Small intestine (tissue), 7 donors: ENCODE results near the gene RRAS2. TPM values are rescaled to one million over a fixed set of nuclear protein-coding genes. Genes with fewer than 3 reads are reported as not detected.
A peak's percentile ranks its signal among the peaks of the same experiment; 100 is the strongest.

Source experiments
- DNase-seq, 2 donors: peaks; one replicate each; pipeline versions ENCODE4 v3.0.0 to v3.0.0-alpha.2; 2013
- FAIRE-seq: peaks from 2 replicates; lab custom pipeline; 2012; peaks lifted over from hg19 to GRCh38; lab: Jason Lieb, UNC
- H3K27ac ChIP-seq, 3 donors: one replicate each; pipeline ENCODE4 v1.5.1; 2013; ENCODE audit warnings: low read length in 2 of 3, mild to moderate bottlenecking in 2 of 3, control low read depth in 1 of 3, inconsistent platforms in 1 of 3, low read depth in 1 of 3, moderate library complexity in 1 of 3
- H3K27me3 ChIP-seq, 3 donors: one replicate each; pipeline ENCODE4 v1.6.1; 2013; ENCODE audit warnings: low read length in 3 of 3, inconsistent platforms in 1 of 3; ENCODE audit not compliant: control insufficient read depth in 3 of 3, insufficient read depth in 3 of 3
- H3K36me3 ChIP-seq, 3 donors: one replicate each; pipeline ENCODE4 v1.6.1; 2013; ENCODE audit warnings: low read length in 3 of 3, inconsistent platforms in 1 of 3, low read depth in 1 of 3, mild to moderate bottlenecking in 1 of 3, moderate library complexity in 1 of 3; ENCODE audit not compliant: control insufficient read depth in 3 of 3, insufficient read depth in 2 of 3
- H3K4me1 ChIP-seq, 3 donors: one replicate each; pipeline ENCODE4 v1.6.1; 2013; ENCODE audit warnings: low read length in 2 of 3, inconsistent platforms in 1 of 3, low read depth in 1 of 3, mild to moderate bottlenecking in 1 of 3, moderate library complexity in 1 of 3; ENCODE audit not compliant: control insufficient read depth in 3 of 3, insufficient read depth in 2 of 3
- H3K4me3 ChIP-seq, 3 donors: one replicate each; pipeline ENCODE4 v1.5.1; 2013; ENCODE audit warnings: low read length in 3 of 3, control low read depth in 1 of 3, inconsistent platforms in 1 of 3, low read depth in 1 of 3, mild to moderate bottlenecking in 1 of 3, moderate library complexity in 1 of 3
- H3K9me3 ChIP-seq, 2 donors: one replicate each; pipeline ENCODE4 v1.6.1; 2013; ENCODE audit warnings: low read depth in 1 of 2, low read length in 1 of 2; ENCODE audit not compliant: control insufficient read depth in 2 of 2, insufficient read depth in 1 of 2
- whole genome bisulfite sequencing, 3 donors: extraction: QIAGEN DNeasy Blood & Tissue Kit; methylation state at CpG; one replicate each; pipeline ENCODE4 v1.1.7; 2013; 5-methylcytosine and 5-hydroxymethylcytosine counted together
- polyA plus RNA-seq, 4 donors: library from polyadenylated mRNA; stranded (reverse) in 3 of 4; unstranded in 1 of 4; fragments of 200-250 nt in 3 of 4; fragments of 120-200 nt in 1 of 4; gene quantifications; one replicate each; pipeline versions ENCODE4 v1.2.1 to v1.2.3, GENCODE V29; 2013
- donor health status: healthy with polysubstance abuse.
- donor health status: control.
- donor health status: control.
- donor health status: Bipolar disorder and iron deficiency.
- donor health status: healthy.

The RRAS2 gene
- polyA plus RNA-seq, 4 donors = 16.1 to 64.0 (median 36.3) TPM

GRCh38 chr11:14390669-14391068 is 31.7 kb upstream of the RRAS2 start:
- DNase-seq (no peak), FAIRE-seq (no peak)
- Histone ChIP-seq H3K9me3 (no peaks in the 10 kb centered on the region), H3K27me3 (no peaks in the 10 kb centered on the region), H3K27ac (no peak overlapping the region), H3K4me3 (no peak overlapping the region), H3K36me3 (no peaks in the 10 kb centered on the region), H3K4me1 (no peaks in the 10 kb centered on the region)
- 83 to 95% (median 90%) methylated on average over 1 of the region's 1 CpG for WGBS, 3 donors

- no peaks in the 10 kb centered on the region for H3K27me3 ChIP-seq
- no peaks in the 10 kb centered on the region for H3K9me3 ChIP-seq
- WGBS, 3 donors = 57 to 75% (median 69%) methylated on average over 4 of the region's 4 CpGs
- FAIRE-seq (no peak), DNase-seq (no peak)
- H3K4me3 ChIP-seq = no peak overlapping the region
- no peaks in the 10 kb centered on the region for H3K4me1 ChIP-seq
- H3K36me3 ChIP-seq = no peaks in the 10 kb centered on the region
- H3K27ac ChIP-seq = no peak overlapping the region
Measured at GRCh38 chr11:14388352-14388751, 29.4 kb upstream of the RRAS2 start.

GRCh38 chr11:14386895-14387480 is 28.0 kb upstream of the RRAS2 start:
- no peaks in the 10 kb centered on the region for H3K9me3 ChIP-seq
- H3K27me3 ChIP-seq = no peaks in the 10 kb centered on the region
- H3K4me1 ChIP-seq = no peaks in the 10 kb centered on the region
- no peak for DNase-seq
- no peak for FAIRE-seq
- 38 to 66% (median 64%) methylated on average over 4 of the region's 4 CpGs for WGBS, 3 donors
- no peak overlapping the region for H3K4me3 ChIP-seq
- no peaks in the 10 kb centered on the region for H3K36me3 ChIP-seq
- H3K27ac ChIP-seq = no peak overlapping the region

GRCh38 chr11:14386081-14386480 is 27.1 kb upstream of the RRAS2 start:
- H3K4me3 ChIP-seq = no peak overlapping the region
- H3K4me1 ChIP-seq = no peaks in the 10 kb centered on the region
- H3K27ac ChIP-seq = no peak overlapping the region
- no peak for DNase-seq
- H3K27me3 ChIP-seq = no peaks in the 10 kb centered on the region
- no peak for FAIRE-seq
- no peaks in the 10 kb centered on the region for H3K36me3 ChIP-seq
- no peaks in the 10 kb centered on the region for H3K9me3 ChIP-seq

GRCh38 chr11:14384338-14384737 is 25.4 kb upstream of the RRAS2 start:
- DNase-seq (no peak), FAIRE-seq (no peak)
- no peak overlapping the region for H3K27ac ChIP-seq
- H3K27me3 ChIP-seq = no peaks in the 10 kb centered on the region
- 79 to 85% (median 83%) methylated on average over 1 of the region's 1 CpG for WGBS, 3 donors
- H3K4me3 ChIP-seq = no peak overlapping the region
- no peaks in the 10 kb centered on the region for H3K4me1 ChIP-seq
- H3K9me3 ChIP-seq = no peaks in the 10 kb centered on the region
- H3K36me3 ChIP-seq = no peaks in the 10 kb centered on the region

- FAIRE-seq = no peak
- H3K9me3 ChIP-seq = no peaks in the 10 kb centered on the region
Measured at GRCh38 chr11:14381968-14382367, 23.0 kb upstream of the RRAS2 start.

GRCh38 chr11:14380947-14381561 is 22.1 kb upstream of the RRAS2 start:
- peaks cover 0 to 4% (median 0%) of the 10 kb centered on the region in 3 donors for H3K4me1 ChIP-seq
- H3K9me3 ChIP-seq = no peaks in the 10 kb centered on the region
- FAIRE-seq (no peak), DNase-seq (peak; percentile 75 to 84)
- H3K27me3 ChIP-seq = no peaks in the 10 kb centered on the region
- peak overlapping the region; percentile 18 to 68 (median 46) for H3K4me3 ChIP-seq
- H3K27ac ChIP-seq = peak overlapping the region in 2 of 3 donors; percentile 8 to 70
- WGBS, 3 donors = 1 to 2% (median 1%) methylated on average over 54 of the region's 54 CpGs
- no peaks in the 10 kb centered on the region for H3K36me3 ChIP-seq

More at GRCh38 chr11:14381968-14382367, 23.0 kb upstream of the RRAS2 start:
- 67 to 84% (median 68%) methylated on average over 4 of the region's 4 CpGs for WGBS, 3 donors
- no peak for DNase-seq
- peaks cover 0 to 4% (median 0%) of the 10 kb centered on the region in 3 donors for H3K4me1 ChIP-seq
- no peaks in the 10 kb centered on the region for H3K36me3 ChIP-seq
- no peak overlapping the region for H3K4me3 ChIP-seq
- H3K27me3 ChIP-seq = no peaks in the 10 kb centered on the region
- no peak overlapping the region for H3K27ac ChIP-seq

GRCh38 chr11:14380125-14380936 is 21.3 kb upstream of the RRAS2 start:
- 65 to 78% (median 71%) methylated on average over 14 of the region's 14 CpGs for WGBS, 3 donors
- no peak for FAIRE-seq
- H3K36me3 ChIP-seq = no peaks in the 10 kb centered on the region
- peaks cover 0 to 11% (median 0%) of the 10 kb centered on the region in 3 donors for H3K4me1 ChIP-seq
- H3K27me3 ChIP-seq = no peaks in the 10 kb centered on the region
- H3K4me3 ChIP-seq = peak overlapping the region in 2 of 3 donors; percentile 46 to 68
- H3K27ac ChIP-seq = peak overlapping the region in 1 of 3 donors; percentile 70
- no peaks in the 10 kb centered on the region for H3K9me3 ChIP-seq
- no peak for DNase-seq
